HG03159 (cell line): Measurements from ENCODE around the gene HS1BP3.

Experiments
- ATAC-seq: cut with Tn5 transposase; IDR thresholded peaks from one replicate; pipeline ENCODE4 v1.9.1; 2021; ENCODE audit warnings: mild to moderate bottlenecking, moderate library complexity; ENCODE audit not compliant: unreplicated experiment

HS1BP3 gene

GRCh38 chr2:20648206-20648605 is 2.7 kb downstream of the HS1BP3 start:
- no peak for ATAC-seq

- no peak for ATAC-seq
Observed at GRCh38 chr2:20647738-20648137, 3.2 kb downstream of the HS1BP3 start.

GRCh38 chr2:20647211-20647610 is 3.7 kb downstream of the HS1BP3 start:
- no peak for ATAC-seq

GRCh38 chr2:20646446-20646845 is 4.5 kb downstream of the HS1BP3 start:
- no peak for ATAC-seq

DNA sequence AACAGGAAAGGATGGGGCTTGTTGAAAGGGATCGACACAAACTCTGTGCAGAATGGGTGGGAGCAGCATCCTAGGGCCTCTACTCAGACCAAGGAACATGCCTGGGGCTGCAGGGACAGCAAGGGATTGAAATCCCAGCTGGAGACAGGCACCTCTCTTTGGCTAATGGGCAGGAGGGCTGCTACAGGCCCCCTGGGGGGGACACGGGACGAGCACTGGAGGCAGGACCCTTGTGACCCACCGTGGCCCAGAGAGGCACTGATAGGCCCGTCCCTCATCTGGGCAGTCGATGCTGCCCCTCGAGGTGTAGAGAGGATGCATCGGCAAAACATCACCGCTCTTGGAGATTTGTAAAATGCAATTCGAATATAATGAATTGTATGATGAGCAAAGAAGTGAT is 5.1 kb downstream of the HS1BP3 start:
- ATAC-seq, result no peak

- no peak for ATAC-seq
Observed at GRCh38 chr2:20645301-20645701, 5.6 kb downstream of the HS1BP3 start.

- ATAC-seq, result no peak
Observed at GRCh38 chr2:20643826-20644225, 7.1 kb downstream of the HS1BP3 start.

GRCh38 chr2:20643060-20643459 is 7.8 kb downstream of the HS1BP3 start:
- no peak for ATAC-seq

DNA sequence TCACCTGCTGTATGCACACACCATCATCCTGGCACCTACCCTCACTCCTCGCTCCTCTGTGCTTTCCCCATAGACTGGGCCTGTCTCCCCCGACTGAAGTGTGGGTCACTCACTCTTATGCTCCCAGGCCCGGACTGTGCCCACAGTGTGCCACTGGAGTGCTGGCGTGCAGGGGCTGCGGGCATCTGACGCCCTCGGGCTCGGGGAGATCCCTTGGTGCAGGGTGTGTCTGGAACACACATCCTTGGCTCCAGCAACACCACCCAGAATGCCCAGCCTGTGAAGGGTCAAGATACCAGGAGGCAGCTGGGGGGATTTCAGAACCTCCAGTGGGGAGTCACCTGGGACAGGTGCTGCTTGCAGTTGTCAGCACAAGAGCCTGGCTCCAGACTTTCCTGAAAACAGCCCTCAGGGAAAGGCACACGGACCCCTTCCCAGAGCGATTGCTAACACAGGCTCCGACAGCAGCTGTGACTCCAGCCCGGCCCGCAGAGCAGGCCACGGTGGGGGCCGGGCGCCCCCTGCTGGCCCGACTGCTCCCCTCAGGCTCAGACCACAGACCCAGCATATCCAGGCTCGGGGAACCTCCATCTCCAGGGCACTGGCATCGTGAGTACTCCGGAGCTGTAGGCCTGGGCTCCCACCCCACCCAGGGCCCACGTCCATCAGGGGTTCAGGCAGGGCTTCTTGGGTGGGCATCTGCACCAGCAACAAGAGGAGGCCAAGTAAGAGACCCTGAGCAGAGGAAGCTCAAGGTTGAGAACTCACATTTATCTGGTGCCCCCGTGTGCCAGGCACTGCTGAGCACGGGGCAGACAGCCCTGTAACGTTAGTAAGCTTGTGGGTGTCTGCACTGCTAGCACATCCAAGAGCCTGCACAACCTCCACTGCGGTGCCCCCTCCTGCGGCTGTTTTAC is 8.6 kb downstream of the HS1BP3 start:
- peak; percentile 91 for ATAC-seq

DNA sequence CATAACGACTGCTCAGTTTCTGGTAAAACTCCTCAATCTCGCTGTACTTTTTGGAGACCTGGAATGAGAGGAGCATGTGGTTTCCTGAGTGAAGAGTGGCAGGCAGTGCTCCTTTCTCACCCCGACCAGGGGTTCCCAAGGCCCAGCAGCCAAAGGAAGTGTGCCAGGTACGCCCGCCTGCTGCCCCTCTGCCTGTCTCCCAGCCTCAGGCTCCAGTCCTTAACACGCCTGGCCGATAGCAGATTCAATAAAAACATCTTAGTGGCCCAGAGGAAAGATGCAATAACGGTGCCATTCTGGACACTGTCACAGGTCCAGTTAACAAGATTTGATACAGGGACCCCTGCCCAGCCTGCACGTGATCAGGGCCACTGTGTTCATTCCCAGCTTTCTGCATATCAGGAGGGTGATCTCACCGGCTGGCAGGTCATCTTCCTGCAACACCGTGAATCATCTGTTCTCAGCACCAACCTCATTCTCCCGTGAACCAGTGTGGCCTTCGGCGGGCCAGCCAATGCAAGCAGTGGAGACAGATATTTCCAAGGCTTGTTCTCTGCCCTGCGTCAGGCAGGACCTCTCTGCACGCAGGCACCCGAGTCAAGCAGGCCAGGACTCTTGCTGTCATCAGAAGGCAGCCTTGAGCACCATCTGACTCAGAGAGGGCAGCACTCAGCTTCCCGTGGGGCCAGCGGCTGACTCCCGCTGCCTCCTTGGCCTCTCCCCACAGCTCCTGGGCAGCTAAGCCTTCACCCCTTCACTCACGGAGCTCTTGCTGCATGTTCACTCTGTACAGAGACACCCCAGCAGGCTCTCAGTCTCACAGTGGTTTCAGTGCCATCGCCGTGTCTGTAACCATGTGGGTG is 9.5 kb downstream of the HS1BP3 start:
- no peak for ATAC-seq

GRCh38 chr2:20640411-20641122 is 10.3 kb downstream of the HS1BP3 start:
- no peak for ATAC-seq

- ATAC-seq, result no peak
Observed at GRCh38 chr2:20638646-20639430, 12.1 kb downstream of the HS1BP3 start.

GRCh38 chr2:20638014-20638413 is 12.9 kb downstream of the HS1BP3 start:
- ATAC-seq, result no peak

- ATAC-seq, result no peak
Observed at GRCh38 chr2:20637147-20637546, 13.8 kb downstream of the HS1BP3 start.

- peak; percentile 48 for ATAC-seq
Observed at GRCh38 chr2:20635675-20636584, 15.0 kb downstream of the HS1BP3 start.

DNA sequence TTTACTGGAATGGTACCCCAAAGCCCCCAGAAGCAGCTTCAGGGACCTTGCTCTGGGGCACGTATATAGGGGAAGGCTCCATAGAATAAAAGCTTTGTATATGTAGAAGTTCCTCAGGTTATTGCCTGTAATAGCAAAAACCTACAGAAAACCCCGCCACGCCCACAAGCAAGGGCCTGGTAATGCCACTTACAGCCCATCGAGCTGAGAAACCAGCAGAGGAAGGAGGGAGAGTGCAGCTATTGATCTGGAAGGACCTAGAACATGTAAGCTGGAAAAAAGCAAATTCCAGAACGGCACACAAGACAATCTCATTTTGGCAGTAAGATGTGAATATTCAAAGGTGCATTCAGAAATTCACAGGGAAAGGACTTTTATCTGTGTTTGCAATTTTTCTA is 15.8 kb downstream of the HS1BP3 start:
- no peak for ATAC-seq

DNA sequence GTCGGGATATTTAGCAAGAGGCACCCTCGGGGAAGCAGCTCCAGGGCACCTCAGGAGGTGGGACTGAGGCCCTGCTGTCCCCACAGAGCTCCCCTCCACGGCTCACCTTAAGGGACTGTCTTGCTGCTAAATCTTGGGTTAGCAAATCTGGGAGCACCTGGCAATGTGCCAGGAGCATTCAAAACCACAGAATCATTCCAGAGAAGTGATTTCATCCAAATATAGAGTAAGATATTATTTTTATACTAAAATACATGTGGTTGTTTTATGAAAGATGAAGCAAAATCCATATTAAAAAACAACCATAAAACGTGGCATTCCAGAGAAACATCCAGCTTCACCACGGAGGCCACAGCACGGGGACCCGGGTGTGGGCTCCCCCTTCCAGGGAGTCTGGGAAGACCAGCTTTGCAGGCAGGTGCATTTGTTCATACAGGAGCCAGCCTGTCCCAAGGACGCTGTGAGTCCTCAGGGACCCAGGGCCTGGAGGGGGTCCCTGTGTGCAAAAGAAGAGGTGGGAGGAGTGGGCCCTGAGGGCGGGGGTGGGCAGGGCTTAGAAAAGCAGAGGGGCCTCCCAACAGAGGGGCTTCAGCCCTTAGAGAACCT is 16.3 kb downstream of the HS1BP3 start:
- no peak for ATAC-seq

DNA sequence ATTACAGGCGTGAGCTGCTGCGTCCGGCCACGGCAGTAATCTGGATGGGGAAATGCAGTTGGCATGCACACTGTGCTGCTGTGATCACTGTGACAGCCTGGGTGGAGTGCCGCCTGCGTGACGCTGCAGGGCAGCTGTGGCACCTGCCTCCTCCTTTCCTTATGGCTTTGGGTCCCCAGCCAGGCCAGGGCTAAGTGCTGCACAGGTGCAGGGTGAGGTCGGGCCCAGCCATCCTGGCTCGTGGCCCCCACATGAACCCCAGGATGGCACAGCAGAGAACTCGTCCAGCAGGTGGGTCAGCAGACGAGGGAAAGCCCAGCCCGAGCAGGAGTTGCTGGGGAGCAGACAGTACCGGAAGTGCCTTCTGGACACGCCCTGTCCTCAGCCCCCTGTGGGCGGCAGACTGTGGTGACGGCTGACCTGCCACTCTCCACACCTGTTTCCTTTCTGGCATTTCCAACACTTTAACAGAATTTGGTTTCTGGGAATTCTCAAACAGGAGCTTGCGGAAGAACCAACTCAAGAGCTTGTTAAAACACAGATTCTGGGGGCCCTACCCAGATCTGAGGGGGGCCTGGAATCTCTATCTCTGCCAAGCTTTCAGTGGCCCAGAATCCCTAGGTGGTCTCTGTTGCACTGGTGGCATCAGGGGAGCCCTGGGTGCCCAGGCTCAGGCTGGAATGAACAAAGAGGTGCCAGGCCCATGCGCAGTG is 16.9 kb downstream of the HS1BP3 start:
- ATAC-seq, result peak; percentile 52
